GM18867 (cell line): Measurements from ENCODE around the gene DEPP1.

Experiments
- ATAC-seq: cut with Tn5 transposase; IDR thresholded peaks from one replicate; pipeline ENCODE4 v1.9.1; 2021; ENCODE audit warnings: mild to moderate bottlenecking, moderate library complexity; ENCODE audit not compliant: unreplicated experiment

Gene DEPP1

GRCh38 chr10:44955413-44956070 is 23.1 kb downstream of the DEPP1 start:
- ATAC-seq = no peak

- no peak for ATAC-seq
Observed at GRCh38 chr10:44954962-44955361, 23.6 kb downstream of the DEPP1 start.

- ATAC-seq = no peak
Observed at GRCh38 chr10:44954042-44954441, 24.6 kb downstream of the DEPP1 start.

- no peak for ATAC-seq
Observed at GRCh38 chr10:44952779-44953231, 25.8 kb downstream of the DEPP1 start.

- no peak for ATAC-seq
Observed at GRCh38 chr10:44951576-44952226, 26.9 kb downstream of the DEPP1 start.

GRCh38 chr10:44950326-44951225 is 28.0 kb downstream of the DEPP1 start:
- no peak for ATAC-seq

GRCh38 chr10:44949915-44950314 is 28.7 kb downstream of the DEPP1 start:
- ATAC-seq = no peak

- ATAC-seq = no peak
Observed at GRCh38 chr10:44949127-44949802, 29.3 kb downstream of the DEPP1 start.

GRCh38 chr10:44948642-44949041 is 30.0 kb downstream of the DEPP1 start:
- no peak for ATAC-seq

- ATAC-seq = peak; percentile 47
Observed at GRCh38 chr10:44947371-44948152, 31.0 kb downstream of the DEPP1 start.

GRCh38 chr10:44946205-44946604 is 32.4 kb downstream of the DEPP1 start:
- ATAC-seq = peak; percentile 63

GRCh38 chr10:44944354-44944753 is 34.3 kb downstream of the DEPP1 start:
- no peak for ATAC-seq

GRCh38 chr10:44939691-44940401 is 38.8 kb downstream of the DEPP1 start:
- no peak for ATAC-seq

- no peak for ATAC-seq
Observed at GRCh38 chr10:44938956-44939355, 39.7 kb downstream of the DEPP1 start.

GRCh38 chr10:44937196-44938005 is 41.2 kb downstream of the DEPP1 start:
- ATAC-seq = no peak

- ATAC-seq = no peak
Observed at GRCh38 chr10:44936314-44936975, 42.2 kb downstream of the DEPP1 start.

- no peak for ATAC-seq
Observed at GRCh38 chr10:44935966-44936295, 42.7 kb downstream of the DEPP1 start.

GRCh38 chr10:44935201-44935965 is 43.2 kb downstream of the DEPP1 start:
- ATAC-seq = no peak
